NCI-H524 (cell line): ENCODE measurements around the gene HERC3.

Experiments used
- DNase-seq, 2 experiments: peaks; one replicate each; lab custom pipeline; 2025; lab: John Stamatoyannopoulos, UW

HERC3 gene

GRCh38 chr4:88660446-88661294, 68.4 kb downstream of the HERC3 start:
- no peak for DNase-seq

- DNase-seq = no peak
These were observed 69.5 kb downstream of the HERC3 start for GRCh38 chr4:88661739-88662138.

GRCh38 chr4:88672987-88673386, 80.7 kb downstream of the HERC3 start:
- DNase-seq = peak in 1 of 2 experiments; percentile 6

GRCh38 chr4:88673886-88674285, 81.6 kb downstream of the HERC3 start:
- no peak for DNase-seq

GRCh38 chr4:88674565-88674964, 82.3 kb downstream of the HERC3 start:
- no peak for DNase-seq

GRCh38 chr4:88674979-88675378, 82.7 kb downstream of the HERC3 start:
- DNase-seq = peak; percentile 50 to 82

- DNase-seq = no peak
These were observed 83.3 kb downstream of the HERC3 start for GRCh38 chr4:88675543-88675942.

- DNase-seq = no peak
These were observed 88.9 kb downstream of the HERC3 start for GRCh38 chr4:88681209-88681608.

- no peak for DNase-seq
These were observed 98.1 kb downstream of the HERC3 start for GRCh38 chr4:88690355-88690754.

GRCh38 chr4:88693792-88694191, 101.5 kb downstream of the HERC3 start:
- DNase-seq = no peak

GRCh38 chr4:88696630-88697029, 104.3 kb downstream of the HERC3 start:
- no peak for DNase-seq

- DNase-seq = peak in 1 of 2 experiments; percentile 4
These were observed 104.9 kb downstream of the HERC3 start for GRCh38 chr4:88697141-88697540.

- DNase-seq = peak in 1 of 2 experiments; percentile 34
These were observed 105.5 kb downstream of the HERC3 start, which contains the start of gene NAP1L5 for GRCh38 chr4:88697588-88698329. Gene NAP1L5 (minus strand): TSS chr4:88697829. CDS start chr4:88697754, 75 bp downstream.

- no peak for DNase-seq
These were observed 106.2 kb downstream of the HERC3 start for GRCh38 chr4:88698519-88698918.

GRCh38 chr4:88702782-88703181, 110.5 kb downstream of the HERC3 start:
- DNase-seq = no peak

- no peak for DNase-seq
These were observed 112.9 kb downstream of the HERC3 start for GRCh38 chr4:88705223-88705622.

GRCh38 chr4:88705805-88706492, 113.7 kb downstream of the HERC3 start:
- DNase-seq = no peak

GRCh38 chr4:88706574-88706973, 114.3 kb downstream of the HERC3 start:
- peak in 1 of 2 experiments; percentile 50 for DNase-seq

- DNase-seq = no peak
These were observed 117.7 kb downstream of the HERC3 start for GRCh38 chr4:88709989-88710388.

GRCh38 chr4:88713782-88714181, 121.5 kb downstream of the HERC3 start:
- DNase-seq = no peak

- no peak for DNase-seq
These were observed 125.8 kb downstream of the HERC3 start for GRCh38 chr4:88718098-88718497.

- no peak for DNase-seq
These were observed 127.1 kb downstream of the HERC3 start for GRCh38 chr4:88719381-88719780.
